HG03039 (cell line): Measurements from ENCODE around the gene FAM151A.

Experiments
- ATAC-seq: cut with Tn5 transposase; IDR thresholded peaks from one replicate; pipeline ENCODE4 v1.9.1; 2021; ENCODE audit warnings: mild to moderate bottlenecking, moderate library complexity; ENCODE audit not compliant: unreplicated experiment

The FAM151A gene

GRCh38 chr1:54581621-54582035 lies 41.7 kb downstream of the FAM151A start:
- ATAC-seq: no peak

GRCh38 chr1:54580856-54581550 lies 42.3 kb downstream of the FAM151A start:
- no peak for ATAC-seq

- ATAC-seq: no peak
Measured at GRCh38 chr1:54579337-54579781, 44.0 kb downstream of the FAM151A start.

GRCh38 chr1:54577612-54578011 lies 45.7 kb downstream of the FAM151A start:
- ATAC-seq: no peak

- no peak for ATAC-seq
Measured at GRCh38 chr1:54575605-54576290, 47.6 kb downstream of the FAM151A start.

DNA sequence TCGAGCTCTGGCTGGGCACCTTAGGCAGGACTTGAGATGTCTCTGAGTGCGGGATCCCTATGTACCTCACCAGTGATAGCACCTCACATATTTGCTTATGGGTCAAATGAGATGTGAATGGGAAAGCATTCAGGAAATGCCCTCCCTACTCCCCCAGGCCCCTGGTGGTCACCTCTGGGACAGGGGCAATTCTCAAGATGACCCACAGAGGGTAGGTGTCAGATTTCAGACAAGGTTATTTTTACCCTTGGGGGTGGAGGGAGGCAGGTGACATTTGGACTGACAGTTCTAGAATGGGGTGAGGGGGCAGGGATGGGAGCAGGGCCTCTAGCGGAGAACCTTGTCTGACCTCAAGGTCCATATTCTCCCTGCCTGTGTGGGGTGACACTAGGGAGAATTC lies 48.2 kb downstream of the FAM151A start:
- no peak for ATAC-seq

DNA sequence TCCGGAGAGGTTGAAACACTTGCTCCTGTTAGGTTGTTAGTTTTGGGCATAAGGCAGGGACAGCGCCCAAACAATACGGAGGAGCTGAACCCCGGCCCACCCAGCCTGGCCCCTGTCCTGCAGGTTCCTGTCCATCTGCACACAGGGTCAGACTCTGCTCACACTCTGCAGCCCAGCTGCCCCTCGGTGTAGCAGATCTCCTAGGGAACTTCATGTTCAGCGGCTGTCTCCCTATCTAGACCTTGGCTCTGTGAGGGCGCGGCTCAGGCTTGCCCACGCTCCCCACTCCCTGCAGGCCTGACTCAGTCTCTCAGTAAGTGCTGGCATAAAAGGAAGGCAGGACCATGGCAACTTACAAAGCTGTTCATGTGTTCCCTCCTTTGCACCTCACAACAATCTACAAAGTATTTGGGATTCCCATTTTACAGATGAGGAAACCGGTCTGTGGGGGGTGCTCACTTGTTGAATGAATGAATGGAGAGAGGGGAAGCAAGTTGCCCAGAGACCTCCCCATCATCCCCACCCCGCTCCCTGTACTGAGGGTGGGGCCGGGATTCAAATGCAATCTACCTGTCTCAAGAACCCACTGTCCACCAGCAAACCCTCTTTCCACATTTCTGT lies 49.1 kb downstream of the FAM151A start:
- ATAC-seq: no peak

DNA sequence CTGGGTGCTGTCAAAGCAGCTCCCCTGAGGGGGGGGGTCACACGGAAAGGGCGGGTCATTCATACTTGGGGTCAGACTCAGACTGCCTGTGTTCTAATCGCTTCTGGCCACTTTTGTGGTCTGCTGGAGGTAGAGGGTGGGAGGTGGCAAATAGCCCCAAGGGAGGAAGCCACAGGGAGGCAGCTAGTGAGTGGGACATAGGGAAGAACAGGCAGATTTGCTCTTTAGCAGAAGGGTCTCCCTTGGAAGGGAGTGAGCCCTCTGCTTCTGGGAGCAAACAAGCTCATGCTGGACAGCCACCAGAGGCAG lies 50.8 kb downstream of the FAM151A start:
- no peak for ATAC-seq

DNA sequence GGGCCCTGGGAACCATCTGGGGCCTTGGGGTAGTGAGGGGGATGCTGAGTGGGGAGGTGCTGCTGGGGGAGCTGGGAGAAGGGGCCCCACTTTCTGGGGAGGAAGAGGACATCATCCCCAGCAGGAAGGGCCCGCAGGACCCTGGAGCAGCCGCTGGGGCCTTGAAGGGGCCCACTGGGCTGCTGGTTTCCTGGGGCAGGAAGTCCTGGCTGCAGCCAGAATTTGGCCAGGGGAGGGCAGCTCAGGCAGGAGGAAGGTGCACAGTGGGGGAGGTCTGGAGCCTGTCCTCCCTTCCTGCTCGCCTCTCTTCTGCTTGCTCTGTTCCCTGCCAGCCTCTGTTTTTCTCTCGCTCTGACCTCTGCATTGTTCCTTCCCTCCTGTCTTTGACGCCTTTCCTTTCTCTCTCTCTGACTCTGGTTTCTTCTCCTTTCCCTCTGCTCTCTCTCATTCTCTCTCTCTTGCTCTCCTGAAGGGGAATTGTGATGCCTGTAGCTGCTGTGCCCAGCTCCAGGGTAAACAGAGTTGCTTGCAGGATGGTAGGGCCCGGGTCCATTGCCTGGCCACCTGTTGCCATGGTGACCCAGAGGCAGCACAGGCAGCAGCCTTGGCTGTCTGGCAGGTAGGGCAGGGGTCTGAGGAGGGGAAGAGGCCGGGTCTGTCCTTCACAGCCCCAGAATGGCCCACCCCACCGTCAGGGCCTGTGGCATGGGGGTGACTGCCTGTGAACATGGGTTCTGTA lies 51.4 kb downstream of the FAM151A start:
- no peak for ATAC-seq

DNA sequence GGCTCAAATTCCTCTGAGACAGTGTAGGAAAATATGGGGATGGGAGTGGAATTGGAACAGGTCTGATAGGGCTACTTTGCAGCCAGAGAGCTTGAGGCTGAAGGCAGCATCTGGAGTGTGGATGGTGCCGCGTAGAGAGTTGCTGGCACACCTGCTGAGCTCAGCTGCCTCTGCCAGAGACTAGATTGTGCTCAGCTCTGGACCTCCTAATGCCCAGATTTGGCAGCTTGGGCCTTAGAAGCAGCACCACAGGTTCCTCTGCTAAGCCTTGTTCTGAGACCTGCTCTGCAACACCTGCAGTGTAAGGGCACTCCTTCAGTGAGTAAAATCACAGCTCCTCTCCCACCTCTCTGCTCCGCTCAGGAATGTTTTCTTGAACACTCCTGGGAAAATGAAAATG lies 52.0 kb downstream of the FAM151A start:
- no peak for ATAC-seq

- no peak for ATAC-seq
Measured at GRCh38 chr1:54570161-54570560, 53.2 kb downstream of the FAM151A start.

DNA sequence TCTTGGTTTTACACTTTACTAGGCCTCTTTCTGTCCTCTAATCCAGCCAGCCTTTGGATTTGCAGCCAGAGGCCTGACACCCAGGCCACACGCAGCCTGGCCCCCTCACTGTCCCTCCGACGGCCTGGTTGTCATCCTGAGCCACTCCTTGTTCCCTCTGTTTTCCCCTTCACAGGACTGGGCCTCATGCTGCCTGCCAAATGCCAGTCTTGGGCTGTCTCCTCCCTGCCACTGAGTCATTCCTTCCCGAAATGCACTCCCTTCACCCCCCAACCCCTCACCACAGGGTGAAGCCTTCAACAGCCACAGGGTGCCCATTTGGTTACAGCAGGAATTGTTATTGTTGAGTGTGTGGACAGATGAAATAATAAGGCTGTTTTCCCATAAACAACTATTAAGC lies 54.0 kb downstream of the FAM151A start:
- ATAC-seq: no peak

DNA sequence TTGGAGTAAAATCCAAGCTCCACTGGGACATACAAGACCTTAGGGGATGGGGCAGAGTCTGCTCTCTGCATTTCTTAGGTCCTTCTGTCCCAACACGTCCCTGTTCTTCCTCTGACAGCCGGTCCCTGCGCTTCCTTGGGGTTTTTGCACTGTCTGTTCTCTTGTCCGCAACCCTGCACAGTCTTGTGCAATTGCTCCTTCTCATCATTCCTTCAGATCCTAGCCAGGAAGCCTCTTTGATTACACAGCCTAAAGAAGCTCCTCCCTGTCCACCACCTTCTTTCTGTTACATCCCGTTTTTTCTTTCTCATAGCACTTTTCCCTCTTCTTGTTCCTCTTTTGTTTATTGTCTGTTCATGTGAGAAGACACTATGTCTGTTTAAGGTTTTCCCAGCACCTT lies 55.4 kb downstream of the FAM151A start:
- no peak for ATAC-seq

DNA sequence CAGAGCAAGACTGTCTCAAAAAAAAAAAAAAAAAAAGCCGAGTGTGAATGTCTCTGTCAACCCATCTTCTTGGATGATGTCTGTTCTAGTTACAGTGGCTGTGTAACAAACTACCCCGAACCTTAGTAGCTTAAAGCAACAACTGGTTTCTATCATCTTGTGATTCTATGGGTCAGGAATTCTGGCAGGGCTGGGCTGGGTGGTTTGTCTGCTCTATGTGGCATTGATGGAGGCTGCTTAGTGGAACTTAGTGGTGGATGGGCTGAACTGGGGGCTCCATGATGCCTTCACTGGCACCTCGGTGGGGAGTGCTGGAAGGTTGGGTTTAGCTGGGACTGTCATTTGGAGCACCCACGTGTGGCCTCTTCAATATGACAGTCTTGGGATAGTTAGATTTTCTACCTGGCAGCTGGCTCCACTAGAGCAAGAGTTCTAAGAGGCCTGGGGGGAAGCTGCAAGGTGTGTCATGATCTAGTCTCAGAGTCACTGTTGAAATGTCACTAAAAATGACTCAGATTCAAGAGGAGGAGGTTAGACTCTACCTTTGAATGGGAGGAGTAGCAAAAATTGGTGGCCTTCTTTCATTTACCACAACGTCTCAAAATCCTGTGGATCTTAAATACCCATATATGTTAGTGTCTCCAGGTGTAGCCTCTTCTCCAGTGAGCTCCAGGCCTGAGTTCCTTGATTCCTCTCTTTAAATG lies 56.7 kb downstream of the FAM151A start:
- ATAC-seq: no peak

- ATAC-seq: no peak
Measured at GRCh38 chr1:54565113-54565501, 58.2 kb downstream of the FAM151A start.

- ATAC-seq: no peak
Measured at GRCh38 chr1:54564312-54565112, 58.8 kb downstream of the FAM151A start.

DNA sequence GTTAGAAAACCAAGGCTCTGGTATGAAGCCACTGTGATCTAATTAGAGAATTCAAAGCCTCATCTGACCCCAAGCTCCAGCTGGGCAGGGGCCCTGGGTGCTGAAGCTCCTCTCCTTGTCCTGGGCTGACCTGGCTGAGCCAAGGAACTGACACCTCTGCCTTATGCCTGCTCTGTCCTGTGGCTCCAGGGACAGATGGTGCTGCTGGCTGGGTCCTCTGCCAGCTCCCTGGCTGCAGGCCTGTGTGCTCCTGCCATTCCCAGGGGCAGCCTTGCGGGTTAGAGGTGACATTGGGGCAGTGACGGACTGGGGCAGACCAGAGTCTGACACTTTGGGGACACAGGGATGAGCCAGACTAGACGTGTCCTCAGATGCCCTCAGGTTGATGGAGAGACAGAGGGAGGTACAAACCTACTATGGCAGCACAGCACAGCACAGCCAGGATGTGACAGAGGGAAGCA lies 63.5 kb downstream of the FAM151A start:
- no peak for ATAC-seq
